OCI-LY7 (cell line): ENCODE results near the gene C11orf97. TPM values are rescaled to one million over a fixed set of nuclear protein-coding genes. Genes with fewer than 3 reads are reported as not detected.

ENCODE experiments used
- BruUV-seq: library from RNA; stranded (reverse); fragments of 400-500 nt; replicated peaks from 2 replicates; lab custom pipeline; 2021; lab: Mats Ljungman, UMichigan
- CTCF ChIA-PET: fragments of 300-600 bp; sonication (Branson Sonifier 250); formaldehyde crosslinking; loops from one replicate; lab custom pipeline; 2022; ENCODE audit warnings: antibody characterized with exemption; ENCODE audit not compliant: unreplicated experiment; lab: Charles Lee
- POLR2A ChIA-PET: fragments of 300-600 bp; sonication (Branson Sonifier 250); formaldehyde crosslinking; loops from one replicate; lab custom pipeline; 2022; ENCODE audit warnings: antibody characterized with exemption; lab: Charles Lee
- DNase-seq: peaks from one replicate; pipeline ENCODE4 v3.0.0-alpha.2; 2015; ENCODE audit warnings: low spot score
- H2AFZ ChIP-seq: fragments of 200-600 bp; sonication (generic), shearing (Covaris generic); 2 replicates; pipeline ENCODE4 v1.6.1; 2014; ENCODE audit warnings: mild to moderate bottlenecking, antibody characterized with exemption, low read length, moderate library complexity
- H3K27ac ChIP-seq: fragments of 200-600 bp; sonication (generic); 2 replicates; pipeline ENCODE4 v1.5.1; 2014; ENCODE audit warnings: mixed run types, low read depth, mild to moderate bottlenecking, moderate library complexity, low read length, inconsistent platforms; ENCODE audit not compliant: poor library complexity, severe bottlenecking
- H3K36me3 ChIP-seq: fragments of 200-600 bp; sonication (generic); 2 replicates; pipeline ENCODE4 v1.6.1; 2014; ENCODE audit warnings: mild to moderate bottlenecking, antibody characterized with exemption, low read length, moderate library complexity, mixed read lengths; ENCODE audit not compliant: insufficient read depth
- H3K4me1 ChIP-seq: fragments of 200-600 bp; sonication (generic); 2 replicates; pipeline ENCODE4 v1.5.1; 2014; ENCODE audit warnings: mild to moderate bottlenecking, low read length; ENCODE audit not compliant: insufficient read depth, poor library complexity, severe bottlenecking
- H3K4me2 ChIP-seq: fragments of 200-600 bp; sonication (generic); 2 replicates; pipeline ENCODE4 v1.6.1; 2014; ENCODE audit warnings: mild to moderate bottlenecking, low read length
- H3K4me3 ChIP-seq: fragments of 200-600 bp; sonication (generic); 2 replicates; pipeline ENCODE4 v1.5.1; 2014; ENCODE audit warnings: mild to moderate bottlenecking, low read depth, low read length; ENCODE audit not compliant: poor library complexity, severe bottlenecking
- H3K79me2 ChIP-seq: fragments of 200-600 bp; sonication (generic); 2 replicates; pipeline ENCODE4 v1.6.1; 2016; ENCODE audit warnings: low read depth, mild to moderate bottlenecking, low read length, moderate library complexity, mixed read lengths; ENCODE audit not compliant: insufficient read depth
- H3K9me2 ChIP-seq: fragments of 200-600 bp; sonication (generic); 2 replicates; pipeline ENCODE4 v1.6.1; 2016; ENCODE audit warnings: mild to moderate bottlenecking, low read length, mixed read lengths; ENCODE audit not compliant: insufficient read depth
- H3K9me3 ChIP-seq: fragments of 200-600 bp; sonication (generic); 2 replicates; pipeline ENCODE4 v1.6.1; 2014; ENCODE audit warnings: mild to moderate bottlenecking, mixed run types, low read length, mixed read lengths
- H4K20me1 ChIP-seq: fragments of 200-600 bp; sonication (generic); 2 replicates; pipeline ENCODE4 v1.6.1; 2014; ENCODE audit warnings: mild to moderate bottlenecking, antibody characterized with exemption, low read length, moderate library complexity, mixed read lengths; ENCODE audit not compliant: insufficient read depth
- CTCF ChIP-seq: fragments of 200-600 bp; sonication (generic); conservative IDR thresholded peaks from 2 replicates; pipeline ENCODE4 v1.5.1; 2014; ENCODE audit warnings: mild to moderate bottlenecking, antibody characterized with exemption, low read length, moderate library complexity, mixed read lengths
- EZH2phosphoT487 ChIP-seq: fragments of 200-600 bp; sonication (generic); IDR thresholded peaks from 2 replicates; pipeline ENCODE4 v1.6.1; 2018; ENCODE audit warnings: low read depth, borderline replicate concordance, mild to moderate bottlenecking, mixed run types, antibody characterized with exemption, low read length, moderate library complexity, mixed read lengths
- intact Hi-C: fragments of 100-400 bp; cut with micrococcal nuclease; formaldehyde crosslinking; loops from one replicate; pipeline ENCODE4 v1.10.0; 2022; ENCODE audit not compliant: unreplicated experiment
- total RNA-seq, 2 experiments: library from RNA; depleted of rRNA in 1 of 2; stranded (reverse); fragments of >200 nt in 1 of 2; shearing (Covaris generic) in 1 of 2; gene quantifications; 2 replicates each; pipeline ENCODE4 v1.2.3, GENCODE V29; 2014 to 2022

The C11orf97 gene
- total RNA-seq, 2 experiments from 2014 or later: not detected

- POLR2A ChIA-PET: interaction anchor here (0.6 to 1.0 kb wide), 4 partner anchors 11 to 179 kb away, joined by 3 to 4 read pairs (median 3); no protein-coding TSS in a partner anchor
- Histone ChIP-seq H3K9me3 (no peaks in the 10 kb centered on the region), H3K4me2 (peak overlapping the region; percentile 96), H3K36me3 (peaks cover 44% of the 10 kb centered on the region), H3K9me2 (no peaks in the 10 kb centered on the region), H3K79me2 (peaks cover 56% of the 10 kb centered on the region), H4K20me1 (peaks cover 25% of the 10 kb centered on the region; the same call in 1 of the 2 replicates), H2AFZ (peak overlapping the region; percentile 95), H3K27ac (peak overlapping the region; percentile 31), H3K4me1 (peaks cover 25% of the 10 kb centered on the region), H3K4me3 (peak overlapping the region; percentile 88)
- no peak for DNase-seq
- CTCF ChIA-PET: no interaction called here
- intact Hi-C loops: loop anchor here (5.0 to 10.0 kb wide), 2 partner anchors 367 to 699 kb away; partner anchors contain the start of gene PANX1
- TF ChIP-seq EZH2phosphoT487 (no peak), CTCF (peak; percentile 9; the same call in 1 of the 2 replicates)
- no TSS peak for BruUV-seq
These were observed 18.1 kb upstream of the C11orf97 start for GRCh38 chr11:94494126-94494680.

- CTCF ChIA-PET: no interaction called here
These were observed 12.1 kb upstream of the C11orf97 start for GRCh38 chr11:94500181-94500580.

More at GRCh38 chr11:94500181-94500580, 12.1 kb upstream of the C11orf97 start:
- TF ChIP-seq EZH2phosphoT487: no peak
- no peak for TF ChIP-seq CTCF
- peaks cover 5% of the 10 kb centered on the region for H3K4me1 ChIP-seq
- no TSS peak for BruUV-seq
- H4K20me1 ChIP-seq: peaks cover 4% of the 10 kb centered on the region; the same call in 1 of the 2 replicates
- H3K4me2 ChIP-seq: no peak overlapping the region
- H3K36me3 ChIP-seq: peaks cover 47% of the 10 kb centered on the region
- no peaks in the 10 kb centered on the region for H3K9me2 ChIP-seq
- H3K27ac ChIP-seq: no peak overlapping the region
- no peak overlapping the region for H2AFZ ChIP-seq
- H3K4me3 ChIP-seq: no peak overlapping the region
- no peak for DNase-seq
- H3K79me2 ChIP-seq: peaks cover 6% of the 10 kb centered on the region; the same call in 1 of the 2 replicates
- intact Hi-C loops: loop anchor here (10.0 kb wide), 1 partner anchor 575 kb away; no protein-coding TSS in a partner anchor
- no peaks in the 10 kb centered on the region for H3K9me3 ChIP-seq
- POLR2A ChIA-PET: no interaction called here
